ENCODE measurements around the gene TACC3.

TACC3 gene

GRCh38 chr4:1720163-1720983, 948 bp upstream of the TACC3 start:
- H3K4me3 ChIP-seq (ENCODE audit: low read depth, low read length), result peak overlapping the region; percentile 89
- H3K4me1 ChIP-seq, result no peaks in the 10 kb centered on the region
- no peaks in the 10 kb centered on the region for H3K27me3 ChIP-seq
- TF ChIP-seq CTCF (IDR thresholded peaks at IDR 0.05; ENCODE audit: low read depth, low read length), result no peak
- H3K36me3 ChIP-seq, result peaks cover 35% of the 10 kb centered on the region
- DNase-seq, result peak; percentile 53
- no peaks in the 10 kb centered on the region for H3K9me3 ChIP-seq

GRCh38 chr4:1721666-1722550, 587 bp downstream of the TACC3 start:
- peak overlapping the region; percentile 89 for H3K4me3 ChIP-seq (ENCODE audit: low read depth, low read length)
- H3K9me3 ChIP-seq, result no peaks in the 10 kb centered on the region
- no peak for TF ChIP-seq CTCF (IDR thresholded peaks at IDR 0.05; ENCODE audit: low read depth, low read length)
- DNase-seq, result no peak
- H3K4me1 ChIP-seq, result no peaks in the 10 kb centered on the region
- no peaks in the 10 kb centered on the region for H3K27me3 ChIP-seq
- H3K36me3 ChIP-seq, result peaks cover 48% of the 10 kb centered on the region

DNA sequence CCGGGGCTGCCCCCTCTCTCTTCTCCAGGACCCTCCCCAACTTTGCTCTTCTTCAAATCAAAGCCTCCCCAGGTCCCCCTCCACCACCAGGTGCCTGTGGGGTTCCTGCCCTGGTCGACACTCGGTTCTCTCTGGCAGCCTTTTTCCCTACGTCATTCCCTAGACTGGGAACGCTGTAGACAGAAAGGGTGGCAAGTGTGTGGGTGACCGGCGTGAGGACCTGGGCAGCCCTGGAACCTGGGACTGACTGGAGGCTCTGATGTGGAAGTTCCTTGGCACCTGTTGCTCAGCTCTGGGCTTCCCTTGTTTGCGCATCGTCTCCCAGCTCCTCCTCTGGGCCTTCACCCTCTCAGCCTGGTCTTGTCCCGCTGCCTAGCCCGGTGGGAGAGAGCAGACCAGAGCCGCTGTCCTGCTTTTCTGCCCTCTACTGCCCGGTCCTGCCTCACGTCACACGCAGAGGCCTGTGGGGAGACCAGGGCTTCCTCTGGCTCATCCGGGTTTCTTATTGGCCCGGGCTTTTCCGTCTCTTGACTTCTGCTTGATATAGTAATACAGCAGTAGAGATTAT, 1.3 kb downstream of the TACC3 start:
- no peak for DNase-seq
- H3K4me1 ChIP-seq, result no peaks in the 10 kb centered on the region
- TF ChIP-seq CTCF (IDR thresholded peaks at IDR 0.05; ENCODE audit: low read depth, low read length), result no peak

DNA sequence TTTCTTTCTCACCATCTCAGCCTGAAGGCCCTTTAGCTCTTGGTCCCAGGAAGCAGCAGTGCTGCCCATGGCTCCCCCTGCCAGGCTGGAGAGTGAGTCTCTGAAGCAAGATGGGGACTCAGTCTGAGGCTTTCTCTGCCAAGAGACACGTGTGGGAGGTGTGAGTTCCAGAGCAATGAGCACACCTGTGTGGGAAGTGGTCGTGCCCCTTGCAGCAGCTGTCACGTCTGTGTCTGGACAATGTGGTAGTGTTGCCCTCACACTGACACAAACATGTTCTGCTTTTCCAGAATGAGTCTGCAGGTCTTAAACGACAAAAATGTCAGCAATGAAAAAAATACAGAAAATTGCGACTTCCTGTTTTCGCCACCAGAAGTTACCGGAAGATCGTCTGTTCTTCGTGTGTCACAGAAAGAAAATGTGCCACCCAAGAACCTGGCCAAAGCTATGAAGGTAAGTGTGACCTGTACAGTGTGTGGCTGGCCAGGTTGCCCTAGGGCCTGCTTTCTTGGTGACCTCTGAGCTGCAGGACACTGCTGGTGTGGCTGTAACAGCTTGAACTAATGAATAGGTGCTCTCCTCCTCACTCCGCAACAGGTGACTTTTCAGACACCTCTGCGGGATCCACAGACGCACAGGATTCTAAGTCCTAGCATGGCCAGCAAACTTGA, 1.9 kb downstream of the TACC3 start:
- Histone ChIP-seq H3K4me3 (ENCODE audit: low read depth, low read length) (peak overlapping the region; percentile 89), H3K9me3 (no peaks in the 10 kb centered on the region), H3K27me3 (no peaks in the 10 kb centered on the region), H3K4me1 (no peaks in the 10 kb centered on the region), H3K36me3 (peaks cover 48% of the 10 kb centered on the region)
- TF ChIP-seq CTCF (IDR thresholded peaks at IDR 0.05; ENCODE audit: low read depth, low read length), result no peak
- DNase-seq, result no peak

More for the DNA sequence above, 1.3 kb downstream of the TACC3 start:
- H3K4me3 ChIP-seq (ENCODE audit: low read depth, low read length), result peak overlapping the region; percentile 89
- no peaks in the 10 kb centered on the region for H3K9me3 ChIP-seq
- H3K27me3 ChIP-seq, result no peaks in the 10 kb centered on the region
- H3K36me3 ChIP-seq, result peaks cover 48% of the 10 kb centered on the region

GRCh38 chr4:1725521-1725920, 4.2 kb downstream of the TACC3 start:
- Histone ChIP-seq H3K36me3 (peaks cover 67% of the 10 kb centered on the region), H3K4me1 (peaks cover 2% of the 10 kb centered on the region; the same call in 1 of the 2 replicates)
- no peak for DNase-seq

More at GRCh38 chr4:1725521-1725920, 4.2 kb downstream of the TACC3 start:
- Histone ChIP-seq H3K4me3 (ENCODE audit: low read depth, low read length) (no peak overlapping the region), H3K27me3 (no peaks in the 10 kb centered on the region), H3K9me3 (no peaks in the 10 kb centered on the region)
- no peak for TF ChIP-seq CTCF (IDR thresholded peaks at IDR 0.05; ENCODE audit: low read depth, low read length)

Data from BE2C (cell line).